T-cell (primary cell): ENCODE results near the gene CSNK2B. TPM values are rescaled to one million over a fixed set of nuclear protein-coding genes. Genes with fewer than 3 reads are reported as not detected.

ENCODE experiments used
- ATAC-seq, 4 experiments: fragments of 200-7000 bp in 3 of 4; fragments of 150-1000 bp in 1 of 4; cut with Tn5 transposase; replicated peaks in 1 of 4; 1 replicate in 3 of 4; 2 replicates in 1 of 4; pipeline ENCODE4 v1.10.0; 2021; ENCODE audit warnings: moderate library complexity in 3 of 4, mild to moderate bottlenecking in 2 of 4, moderate number of reproducible peaks in 1 of 4
- CTCF ChIA-PET, 2 donors: fragments of 300-600 bp; sonication (Branson Sonifier 250); formaldehyde crosslinking; loops; one replicate each; lab custom pipeline; 2022; ENCODE audit warnings: antibody characterized with exemption in 2 of 2; lab: Charles Lee
- POLR2A ChIA-PET, 2 donors: fragments of 300-600 bp; sonication (Branson Sonifier 250); formaldehyde crosslinking; loops; one replicate each; lab custom pipeline; 2022; ENCODE audit warnings: antibody characterized with exemption in 2 of 2; lab: Charles Lee
- DNase-seq, 35 experiments: peaks; one replicate each; pipeline versions ENCODE4 v3.0.0 to v3.0.0-alpha.2; 2013 to 2023
- H3K27ac ChIP-seq: one replicate; pipeline ENCODE4 v1.5.1; 2013; ENCODE audit warnings: low read length
- H3K27me3 ChIP-seq, 2 experiments: replicated peaks in 1 of 2; 1 replicate in 1 of 2; 2 replicates in 1 of 2; pipeline versions ENCODE4 v1.6.1 to v1.7.0; 2013; ENCODE audit warnings: low read length in 1 of 2, mixed read lengths in 1 of 2; ENCODE audit not compliant: control insufficient read depth in 2 of 2, insufficient read depth in 2 of 2; ENCODE audit errors: extremely low read depth in 1 of 2
- H3K36me3 ChIP-seq, 2 donors: 1 replicate in 1 of 2; 2 replicates in 1 of 2; pipeline versions ENCODE4 v1.6.1 to v1.7.0; 2013; ENCODE audit warnings: low read length in 1 of 2; ENCODE audit not compliant: control insufficient read depth in 2 of 2, insufficient read depth in 1 of 2; ENCODE audit errors: extremely low read depth in 1 of 2
- H3K4me1 ChIP-seq, 2 experiments: 1 replicate in 1 of 2; 2 replicates in 1 of 2; pipeline versions ENCODE4 v1.6.1 to v1.7.0; 2013; ENCODE audit warnings: low read length in 2 of 2, mixed read lengths in 1 of 2; ENCODE audit not compliant: insufficient read depth in 2 of 2, control insufficient read depth in 1 of 2; ENCODE audit errors: extremely low read depth in 1 of 2
- H3K4me3 ChIP-seq, 2 donors: 1 replicate in 1 of 2; 2 replicates in 1 of 2; pipeline versions ENCODE4 v1.5.1 to v1.7.0; 2013; ENCODE audit warnings: mild to moderate bottlenecking in 2 of 2, low read length in 1 of 2, moderate library complexity in 1 of 2; ENCODE audit not compliant: control insufficient read depth in 1 of 2; ENCODE audit errors: extremely low read depth in 1 of 2
- H3K9me3 ChIP-seq: 2 replicates; pipeline ENCODE4 v1.7.0; 2013
- H3K27ac Mint-ChIP-seq, 2 donors: one replicate each; pipeline ENCODE4 v1.8.0; 2020 to 2021; ENCODE audit warnings: mild to moderate bottlenecking in 2 of 2, mixed read lengths in 2 of 2
- H3K27me3 Mint-ChIP-seq, 2 donors: one replicate each; pipeline ENCODE4 v1.8.0; 2021 to 2022; ENCODE audit warnings: mixed read lengths in 2 of 2
- H3K36me3 Mint-ChIP-seq: one replicate; pipeline ENCODE4 v1.8.0; 2021; ENCODE audit warnings: mixed read lengths
- H3K4me1 Mint-ChIP-seq, 3 donors: one replicate each; pipeline ENCODE4 v1.8.0; 2020 to 2022; ENCODE audit warnings: mixed read lengths in 3 of 3, mild to moderate bottlenecking in 1 of 3
- H3K4me3 Mint-ChIP-seq, 3 donors: one replicate each; pipeline ENCODE4 v1.8.0; 2020 to 2022; ENCODE audit warnings: mild to moderate bottlenecking in 3 of 3, mixed read lengths in 3 of 3, moderate library complexity in 3 of 3
- H3K9me3 Mint-ChIP-seq, 3 donors: one replicate each; pipeline ENCODE4 v1.8.0; 2020 to 2022; ENCODE audit warnings: mixed read lengths in 3 of 3
- WGBS: methylation state at CpG from one replicate; pipeline ENCODE4 v1.1.5; 2013; ENCODE audit warnings: missing lambda C conversion rate; ENCODE audit not compliant: insufficient coverage; 5-methylcytosine and 5-hydroxymethylcytosine counted together
- total RNA-seq, 35 experiments: library from RNA in 6 of 35; stranded (reverse) in 6 of 35; fragments of 120-200 nt in 1 of 35; gene quantifications; one replicate each; pipeline versions ENCODE4 v1.2.1 to v1.2.4 and lab custom pipeline; 2013 to 2026

Gene CSNK2B
- total RNA-seq (100 to 1,000 TPM in 4 of 5 donors, 10 to 100 TPM in 1; 98.4 to 129 (median 126) TPM), total RNA-seq (lab: John Stamatoyannopoulos, UW) (3.4 to 11.2 (median 7.2) reads per million in 29 experiments)
- 89.9 TPM for total RNA-seq (2013)

- H3K36me3 Mint-ChIP-seq: peaks cover 43% of the 10 kb centered on the region
Observed at GRCh38 chr6:31665501-31666336, at the start of gene CSNK2B. TSS of gene CSNK2B (plus strand) at chr6:31666080. CDS start at chr6:31666832, 752 bp downstream.

GRCh38 chr6:31617010-31617409, 48.9 kb upstream of the CSNK2B start:
- peaks cover 36 to 53% (median 40%) of the 10 kb centered on the region in 3 donors for H3K4me1 Mint-ChIP-seq
- Histone ChIP-seq H3K27me3 (peaks cover 0 to 2% of the 10 kb centered on the region in 2 experiments), H3K27ac (no peak overlapping the region), H3K9me3 (no peaks in the 10 kb centered on the region), H3K36me3 (no peaks in the 10 kb centered on the region), H3K4me3 (peak overlapping the region in 1 of 2 donors; percentile 69), H3K4me1 (peaks cover 31 to 43% of the 10 kb centered on the region in 2 experiments)
- peak overlapping the region in 1 of 2 donors; percentile 91 for H3K27ac Mint-ChIP-seq
- ChIA-PET CTCF (interaction anchor here in 1 of 2 donors (0.6 kb wide), 1 partner anchor 1728 kb away, joined by 5 read pairs; no protein-coding TSS in a partner anchor), POLR2A (interaction anchor here in 1 of 2 donors (0.6 kb wide), 1 partner anchor 252 kb away, joined by 3 read pairs; no protein-coding TSS in a partner anchor)
- WGBS: 86% methylated on average over 2 of the region's 2 CpGs
- H3K27me3 Mint-ChIP-seq: no peaks in the 10 kb centered on the region
- no peaks in the 10 kb centered on the region for H3K9me3 Mint-ChIP-seq
- ATAC-seq (no peak), DNase-seq (no peak)
- peak overlapping the region in 1 of 3 donors; percentile 79 for H3K4me3 Mint-ChIP-seq
- no peaks in the 10 kb centered on the region for H3K36me3 Mint-ChIP-seq

More at GRCh38 chr6:31665501-31666336, at the start of gene CSNK2B:
- Histone ChIP-seq H3K27ac (peak within 1 kb of the TSS; percentile 97), H3K4me1 (peaks cover 19 to 63% of the 10 kb centered on the region in 2 experiments), H3K27me3 (no peaks in the 10 kb centered on the region), H3K36me3 (peaks cover 18 to 55% of the 10 kb centered on the region in 2 donors), H3K9me3 (no peaks in the 10 kb centered on the region), H3K4me3 (peak within 1 kb of the TSS; percentile 86 to 90)
- Mint-ChIP-seq H3K4me3 (peak within 1 kb of the TSS; percentile 94 to 97 (median 95)), H3K9me3 (no peaks in the 10 kb centered on the region), H3K27me3 (no peaks in the 10 kb centered on the region), H3K4me1 (peaks cover 57 to 69% (median 64%) of the 10 kb centered on the region in 3 donors), H3K27ac (peak within 1 kb of the TSS; percentile 98 to 99)
- CTCF ChIA-PET: interaction anchor here (0.5 to 1.2 kb wide), 7 partner anchors 13 to 220 kb away, joined by 3 to 10 read pairs (median 3); partner anchors contain the start of genes ABHD16A (in 1 of the 2), BAG6 (in 1 of the 2) and NEU1 (in 1 of the 2)
- DNase-seq (peak; percentile 94 to 99 (median 98)), ATAC-seq (peak; percentile 87 to 93 (median 88))
- WGBS: under 1% methylated on average over 50 of the region's 63 CpGs
- POLR2A ChIA-PET: interaction anchor here (0.6 to 1.2 kb wide), 4 partner anchors 14 to 197 kb away, joined by 4 to 11 read pairs (median 6); partner anchors contain the start of genes BAG6 (in 1 of the 2) and NEU1 (in 1 of the 2)

GRCh38 chr6:31619805-31620585, 45.9 kb upstream of the CSNK2B start:
- peak overlapping the region; percentile 75 to 87 (median 83) for H3K4me3 Mint-ChIP-seq
- H3K27me3 ChIP-seq: no peaks in the 10 kb centered on the region
- WGBS: under 1% methylated on average over 41 of the region's 50 CpGs
- H3K4me1 ChIP-seq: peaks cover 31 to 43% of the 10 kb centered on the region in 2 experiments
- peak overlapping the region; percentile 92 to 95 for H3K27ac Mint-ChIP-seq
- ATAC-seq (peak; percentile 84 to 89 (median 88)), DNase-seq (peak; percentile 89 to 98 (median 95))
- no peaks in the 10 kb centered on the region for H3K9me3 Mint-ChIP-seq
- CTCF ChIA-PET: interaction anchor here (0.6 to 1.0 kb wide), 2 partner anchors 26 to 210 kb away, joined by 4 to 10 read pairs; no protein-coding TSS in a partner anchor
- H3K36me3 Mint-ChIP-seq: peaks cover 18% of the 10 kb centered on the region
- no peaks in the 10 kb centered on the region for H3K9me3 ChIP-seq
- peaks cover 6 to 22% of the 10 kb centered on the region in 2 donors for H3K36me3 ChIP-seq
- H3K27me3 Mint-ChIP-seq: no peaks in the 10 kb centered on the region
- peak overlapping the region; percentile 98 for H3K27ac ChIP-seq
- peak overlapping the region; percentile 61 to 65 for H3K4me3 ChIP-seq
- POLR2A ChIA-PET: interaction anchor here in 1 of 2 donors (0.6 kb wide), 1 partner anchor 46 kb away, joined by 6 read pairs; the partner anchor contains the start of gene CSNK2B
- peaks cover 38 to 53% (median 46%) of the 10 kb centered on the region in 3 donors for H3K4me1 Mint-ChIP-seq

- peak in 13 of 35 experiments; percentile 60 to 97 (median 86) for DNase-seq
- peak in 3 of 4 experiments; percentile 35 to 39 (median 38) for ATAC-seq
- Mint-ChIP-seq H3K36me3 (peaks cover 24% of the 10 kb centered on the region), H3K27ac (peak within 1 kb of the TSS; percentile 95 to 96), H3K4me1 (peaks cover 30 to 46% (median 39%) of the 10 kb centered on the region in 3 donors), H3K9me3 (no peaks in the 10 kb centered on the region), H3K27me3 (no peaks in the 10 kb centered on the region), H3K4me3 (peak within 1 kb of the TSS; percentile 75 to 87 (median 83))
- peak within 1 kb of the TSS; percentile 98 for H3K27ac ChIP-seq
- no peaks in the 10 kb centered on the region for H3K27me3 ChIP-seq
- H3K4me3 ChIP-seq: peak within 1 kb of the TSS; percentile 65 to 67
- ChIA-PET POLR2A (no interaction called here), CTCF (interaction anchor here in 1 of 2 donors (0.6 to 1.4 kb wide), 4 partner anchors 41 to 209 kb away, joined by 3 to 10 read pairs (median 4); no protein-coding TSS in a partner anchor)
- H3K9me3 ChIP-seq: no peaks in the 10 kb centered on the region
- WGBS: 0% methylated on average over 28 of the region's 67 CpGs
- H3K36me3 ChIP-seq: peaks cover 6 to 30% of the 10 kb centered on the region in 2 donors
- H3K4me1 ChIP-seq: peaks cover 24 to 36% of the 10 kb centered on the region in 2 experiments
Observed at GRCh38 chr6:31620586-31621319, 45.1 kb upstream of the CSNK2B start, which contains the start of gene PRRC2A. TSS of gene PRRC2A (plus strand) at chr6:31620715. CDS start at chr6:31622790, 2,075 bp downstream.

GRCh38 chr6:31621320-31621939, 44.5 kb upstream of the CSNK2B start:
- no peak for ATAC-seq
- peak overlapping the region; percentile 93 to 96 for H3K27ac Mint-ChIP-seq

More at GRCh38 chr6:31621320-31621939, 44.5 kb upstream of the CSNK2B start:
- Histone ChIP-seq H3K4me3 (peak overlapping the region; percentile 65 to 67), H3K9me3 (no peaks in the 10 kb centered on the region), H3K27ac (peak overlapping the region; percentile 85), H3K4me1 (peaks cover 21 to 29% of the 10 kb centered on the region in 2 experiments), H3K27me3 (no peaks in the 10 kb centered on the region), H3K36me3 (peaks cover 6 to 36% of the 10 kb centered on the region in 2 donors)
- Mint-ChIP-seq H3K4me3 (peak overlapping the region; percentile 75 to 87 (median 83)), H3K36me3 (peaks cover 29% of the 10 kb centered on the region), H3K27me3 (no peaks in the 10 kb centered on the region), H3K4me1 (peaks cover 23 to 39% (median 32%) of the 10 kb centered on the region in 3 donors), H3K9me3 (no peaks in the 10 kb centered on the region)
- peak in 1 of 35 experiments; percentile 6 for DNase-seq
- WGBS: 27% methylated on average over 10 of the region's 15 CpGs
- ChIA-PET CTCF (interaction anchor here in 1 of 2 donors (0.6 to 1.4 kb wide), 3 partner anchors 40 to 209 kb away, joined by 3 to 4 read pairs (median 3); no protein-coding TSS in a partner anchor), POLR2A (interaction anchor here in 1 of 2 donors (0.6 kb wide), 1 partner anchor 78 kb away, joined by 3 read pairs; no protein-coding TSS in a partner anchor)
